PFSK-1 (cell line): ENCODE data around the gene MKX.

Experiments
- POLR2AphosphoS5 ChIP-seq: IDR thresholded peaks from 2 replicates; pipeline ENCODE4 v1.6.1; 2012; ENCODE audit warnings: low read depth, mild to moderate bottlenecking, control low read depth, low read length, moderate library complexity
- SIN3A ChIP-seq: IDR thresholded peaks from 2 replicates; pipeline ENCODE4 v1.6.1; 2012; ENCODE audit warnings: mild to moderate bottlenecking, low read length, moderate library complexity, borderline replicate concordance; ENCODE audit not compliant: insufficient read depth
- TAF1 ChIP-seq: IDR thresholded peaks from 2 replicates; pipeline ENCODE4 v1.6.1; 2012; ENCODE audit warnings: low read length, control low read depth, borderline replicate concordance; ENCODE audit not compliant: insufficient read depth
- TF ChIP-seq, protein P1 (sequence below), 2 experiments: IDR thresholded peaks; 2 replicates each; pipeline versions ENCODE4 v1.6.1 to v1.8.0; 2011 to 2012; ENCODE audit warnings: low read depth in 2 of 2, low read length in 2 of 2, control low read depth in 1 of 2, inconsistent platforms in 1 of 2, mild to moderate bottlenecking in 1 of 2, moderate library complexity in 1 of 2; ENCODE audit not compliant: insufficient read depth in 1 of 2

DNA sequence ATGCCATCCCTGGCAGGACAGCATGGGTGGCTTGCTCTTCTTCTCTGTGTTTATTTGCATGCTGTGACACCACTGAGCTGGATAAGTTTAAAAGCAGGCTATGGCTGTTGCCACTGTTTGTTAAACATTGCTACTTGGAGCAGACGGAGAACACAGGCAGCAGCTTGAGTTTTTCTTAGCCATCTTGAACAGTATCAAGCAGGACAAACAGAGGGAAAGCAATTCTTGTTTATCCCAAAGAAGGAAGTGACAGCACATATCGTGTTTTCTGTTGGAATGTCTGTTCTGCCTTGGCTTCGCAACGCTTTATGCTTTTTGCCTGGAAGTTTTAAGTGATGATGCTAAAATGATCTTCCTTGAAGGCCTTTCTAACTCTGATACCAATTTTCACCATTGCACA, 73.8 kb downstream of the MKX start:
- TF ChIP-seq POLR2AphosphoS5 (no peak), TAF1 (no peak), SIN3A (no peak)
- TF ChIP-seq, protein P1, sequence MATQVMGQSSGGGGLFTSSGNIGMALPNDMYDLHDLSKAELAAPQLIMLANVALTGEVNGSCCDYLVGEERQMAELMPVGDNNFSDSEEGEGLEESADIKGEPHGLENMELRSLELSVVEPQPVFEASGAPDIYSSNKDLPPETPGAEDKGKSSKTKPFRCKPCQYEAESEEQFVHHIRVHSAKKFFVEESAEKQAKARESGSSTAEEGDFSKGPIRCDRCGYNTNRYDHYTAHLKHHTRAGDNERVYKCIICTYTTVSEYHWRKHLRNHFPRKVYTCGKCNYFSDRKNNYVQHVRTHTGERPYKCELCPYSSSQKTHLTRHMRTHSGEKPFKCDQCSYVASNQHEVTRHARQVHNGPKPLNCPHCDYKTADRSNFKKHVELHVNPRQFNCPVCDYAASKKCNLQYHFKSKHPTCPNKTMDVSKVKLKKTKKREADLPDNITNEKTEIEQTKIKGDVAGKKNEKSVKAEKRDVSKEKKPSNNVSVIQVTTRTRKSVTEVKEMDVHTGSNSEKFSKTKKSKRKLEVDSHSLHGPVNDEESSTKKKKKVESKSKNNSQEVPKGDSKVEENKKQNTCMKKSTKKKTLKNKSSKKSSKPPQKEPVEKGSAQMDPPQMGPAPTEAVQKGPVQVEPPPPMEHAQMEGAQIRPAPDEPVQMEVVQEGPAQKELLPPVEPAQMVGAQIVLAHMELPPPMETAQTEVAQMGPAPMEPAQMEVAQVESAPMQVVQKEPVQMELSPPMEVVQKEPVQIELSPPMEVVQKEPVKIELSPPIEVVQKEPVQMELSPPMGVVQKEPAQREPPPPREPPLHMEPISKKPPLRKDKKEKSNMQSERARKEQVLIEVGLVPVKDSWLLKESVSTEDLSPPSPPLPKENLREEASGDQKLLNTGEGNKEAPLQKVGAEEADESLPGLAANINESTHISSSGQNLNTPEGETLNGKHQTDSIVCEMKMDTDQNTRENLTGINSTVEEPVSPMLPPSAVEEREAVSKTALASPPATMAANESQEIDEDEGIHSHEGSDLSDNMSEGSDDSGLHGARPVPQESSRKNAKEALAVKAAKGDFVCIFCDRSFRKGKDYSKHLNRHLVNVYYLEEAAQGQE (IDR thresholded peaks at IDR 0.05; ENCODE audit: insufficient read depth in 1 of 2, low read depth in 2 of 2, low read length in 2 of 2): no peak
